ENCODE measurements around the gene RAPGEFL1. TPM values are rescaled to one million over a fixed set of nuclear protein-coding genes. Genes with fewer than 3 reads are reported as not detected.
A peak's percentile ranks its signal among the peaks of the same experiment; 100 is the strongest.

Gene RAPGEFL1
- total RNA-seq (1 to 10 TPM; 1.9 to 3.2 TPM), polyA plus RNA-seq (under 1 TPM; 0.82 to 0.98 TPM)

- TF ChIP-seq TAF1 (conservative IDR thresholded peaks at IDR 0.05) = no peak
- peak in 1 of 2 donors; percentile 20 for TF ChIP-seq RXRA (IDR thresholded peaks at IDR 0.05)
- TF ChIP-seq FOXA1 (IDR thresholded peaks at IDR 0.05) = no peak
- no peak for TF ChIP-seq CTCF (IDR thresholded peaks at IDR 0.05; ENCODE audit: low read depth, low read length, missing input control)
- TF ChIP-seq NR2F2 (IDR thresholded peaks at IDR 0.05) = no peak
- peak; percentile 74 to 86 for TF ChIP-seq EGR1 (IDR thresholded peaks at IDR 0.05; ENCODE audit: low read depth in 2 of 2)
- TF ChIP-seq JUND (IDR thresholded peaks at IDR 0.05) = no peak
- peak; percentile 21 for TF ChIP-seq MAX (IDR thresholded peaks at IDR 0.05)
- TF ChIP-seq YY1 (IDR thresholded peaks at IDR 0.05) = no peak
- Histone ChIP-seq H3K27ac (ENCODE audit: low read depth in 1 of 2, low read length in 2 of 2) (peak within 1 kb of the TSS; percentile 36 to 46), H3K4me1 (ENCODE audit: control insufficient read depth in 4 of 4, insufficient read depth in 4 of 4, low read length in 3 of 4) (peaks cover 18 to 45% (median 30%) of the 10 kb centered on the region in 4 donors), H3K4me3 (ENCODE audit: low read depth in 1 of 3, low read length in 3 of 3) (peak within 1 kb of the TSS in 2 of 3 donors; percentile 52 to 62), H3K36me3 (ENCODE audit: control insufficient read depth in 4 of 4, insufficient read depth in 3 of 4, low read depth in 1 of 4, low read length in 3 of 4) (no peaks in the 10 kb centered on the region), H3K9ac (ENCODE audit: low read depth in 1 of 2, low read length in 2 of 2) (no peak within 1 kb of the TSS), H3K27me3 (ENCODE audit: control insufficient read depth in 4 of 4, insufficient read depth in 4 of 4, low read length in 3 of 4) (no peaks in the 10 kb centered on the region), H3K9me3 (ENCODE audit: control insufficient read depth in 4 of 4, low read length in 3 of 4) (no peaks in the 10 kb centered on the region)
- under 1% methylated on average over 57 of the region's 57 CpGs for WGBS
- peak; percentile 84 for DNase-seq (ENCODE audit: low spot score)
Measured at GRCh38 chr17:40177275-40177874, at the start of gene RAPGEFL1. Gene RAPGEFL1 (plus strand): TSS chr17:40177470. CDS start chr17:40177862, 392 bp downstream.

GRCh38 chr17:40129498-40129897 lies 47.8 kb upstream of the RAPGEFL1 start:
- 92% methylated on average over 5 of the region's 5 CpGs for WGBS
- TF ChIP-seq JUND (IDR thresholded peaks at IDR 0.05) (no peak), RAD21 (IDR thresholded peaks at IDR 0.05) (no peak), MAX (IDR thresholded peaks at IDR 0.05) (no peak), GABPA (IDR thresholded peaks at IDR 0.05 in 1 of 2, conservative IDR thresholded peaks at IDR 0.05 in 1 of 2) (no peak), NR2F2 (IDR thresholded peaks at IDR 0.05) (no peak), HNF4A (conservative IDR thresholded peaks at IDR 0.05) (no peak), TAF1 (conservative IDR thresholded peaks at IDR 0.05) (no peak), YY1 (IDR thresholded peaks at IDR 0.05) (no peak)
- Histone ChIP-seq H3K9ac (ENCODE audit: low read depth in 1 of 2, low read length in 2 of 2) (no peak overlapping the region), H3K27ac (ENCODE audit: low read depth in 1 of 2, low read length in 2 of 2) (no peak overlapping the region), H3K4me1 (ENCODE audit: control insufficient read depth in 4 of 4, insufficient read depth in 4 of 4, low read length in 3 of 4) (peaks cover 3 to 5% (median 4%) of the 10 kb centered on the region in 4 donors), H3K36me3 (ENCODE audit: control insufficient read depth in 4 of 4, insufficient read depth in 3 of 4, low read depth in 1 of 4, low read length in 3 of 4) (peaks cover 9 to 48% (median 44%) of the 10 kb centered on the region in 4 donors), H3K4me3 (ENCODE audit: low read depth in 1 of 3, low read length in 3 of 3) (no peak overlapping the region), H3K27me3 (ENCODE audit: control insufficient read depth in 4 of 4, insufficient read depth in 4 of 4, low read length in 3 of 4) (no peaks in the 10 kb centered on the region), H3K9me3 (ENCODE audit: control insufficient read depth in 4 of 4, low read length in 3 of 4) (no peaks in the 10 kb centered on the region)
- no peak for DNase-seq (ENCODE audit: low spot score)

GRCh38 chr17:40130352-40131042 lies 46.8 kb upstream of the RAPGEFL1 start:
- H3K9ac ChIP-seq (ENCODE audit: low read depth in 1 of 2, low read length in 2 of 2) = no peak overlapping the region
- no peaks in the 10 kb centered on the region for H3K27me3 ChIP-seq (ENCODE audit: control insufficient read depth in 4 of 4, insufficient read depth in 4 of 4, low read length in 3 of 4)
- peaks cover 12 to 54% (median 52%) of the 10 kb centered on the region in 4 donors for H3K36me3 ChIP-seq (ENCODE audit: control insufficient read depth in 4 of 4, insufficient read depth in 3 of 4, low read depth in 1 of 4, low read length in 3 of 4)
- peak overlapping the region in 1 of 2 donors; percentile 51 for H3K27ac ChIP-seq (ENCODE audit: low read depth in 1 of 2, low read length in 2 of 2)
- no peak for TF ChIP-seq EGR1 (IDR thresholded peaks at IDR 0.05; ENCODE audit: low read depth in 2 of 2)
- peak; percentile 28 for TF ChIP-seq YY1 (IDR thresholded peaks at IDR 0.05)
- WGBS = 79% methylated on average over 7 of the region's 7 CpGs
- H3K9me3 ChIP-seq (ENCODE audit: control insufficient read depth in 4 of 4, low read length in 3 of 4) = no peaks in the 10 kb centered on the region
- no peak for DNase-seq (ENCODE audit: low spot score)
- no peak overlapping the region for H3K4me3 ChIP-seq (ENCODE audit: low read depth in 1 of 3, low read length in 3 of 3)
- H3K4me1 ChIP-seq (ENCODE audit: control insufficient read depth in 4 of 4, insufficient read depth in 4 of 4, low read length in 3 of 4) = no peaks in the 10 kb centered on the region

Measured in liver (tissue), 9 donors.